GM23248 (cell line): ENCODE data around the gene PARVB. TPM values are rescaled to one million over a fixed set of nuclear protein-coding genes. Genes with fewer than 3 reads are reported as not detected.

Source experiments
- DNase-seq: peaks from one replicate; pipeline ENCODE4 v3.0.0-alpha.2; 2015
- H2AFZ ChIP-seq: fragments of 200-600 bp; sonication (generic); 2 replicates; pipeline ENCODE4 v1.6.1; 2016; ENCODE audit warnings: antibody characterized with exemption
- H3F3A ChIP-seq: fragments of 200-600 bp; sonication (generic); 2 replicates; pipeline ENCODE4 v1.6.1; 2016; ENCODE audit warnings: mild to moderate bottlenecking, antibody characterized with exemption, mixed run types; ENCODE audit not compliant: insufficient read depth
- H3K27ac ChIP-seq: fragments of 200-600 bp; sonication (generic); 2 replicates; pipeline ENCODE4 v1.5.1; 2016; ENCODE audit warnings: mild to moderate bottlenecking
- H3K27me3 ChIP-seq: fragments of 200-600 bp; sonication (generic); replicated peaks from 2 replicates; pipeline ENCODE4 v1.6.1; 2016; ENCODE audit warnings: mild to moderate bottlenecking; ENCODE audit not compliant: insufficient read depth
- H3K36me3 ChIP-seq: fragments of 200-600 bp; sonication (generic); 2 replicates; pipeline ENCODE4 v1.6.1; 2016; ENCODE audit warnings: low read depth, mild to moderate bottlenecking
- H3K4me1 ChIP-seq: fragments of 200-600 bp; sonication (generic); 2 replicates; pipeline ENCODE4 v1.6.1; 2016; ENCODE audit warnings: mild to moderate bottlenecking; ENCODE audit not compliant: insufficient read depth
- H3K4me2 ChIP-seq: fragments of 200-600 bp; sonication (generic); one replicate; pipeline ENCODE4 v1.6.1; 2016; ENCODE audit warnings: mild to moderate bottlenecking; ENCODE audit not compliant: unreplicated experiment
- H3K4me3 ChIP-seq: fragments of 200-600 bp; sonication (generic); 2 replicates; pipeline ENCODE4 v1.5.1; 2016; ENCODE audit warnings: mild to moderate bottlenecking
- H3K79me2 ChIP-seq: fragments of 200-600 bp; sonication (generic); 2 replicates; pipeline ENCODE4 v1.6.1; 2016; ENCODE audit warnings: mild to moderate bottlenecking; ENCODE audit not compliant: insufficient read depth
- H3K9ac ChIP-seq: fragments of 200-600 bp; sonication (generic); 2 replicates; pipeline ENCODE4 v1.6.1; 2016; ENCODE audit warnings: mild to moderate bottlenecking
- H3K9me2 ChIP-seq: fragments of 200-600 bp; sonication (generic); 2 replicates; pipeline ENCODE4 v1.6.1; 2016; ENCODE audit warnings: mixed run types, mild to moderate bottlenecking, moderate library complexity; ENCODE audit not compliant: insufficient read depth
- H3K9me3 ChIP-seq: fragments of 200-600 bp; sonication (generic); one replicate; pipeline ENCODE4 v1.6.1; 2017; ENCODE audit warnings: low read depth
- H4K20me1 ChIP-seq: fragments of 200-600 bp; sonication (generic); 2 replicates; pipeline ENCODE4 v1.6.0; 2016; ENCODE audit not compliant: insufficient read depth
- EZH2 ChIP-seq: fragments of 200-600 bp; sonication (generic); IDR thresholded peaks from 2 replicates; pipeline ENCODE4 v1.6.1; 2018; ENCODE audit warnings: antibody characterized with exemption, mild to moderate bottlenecking; ENCODE audit not compliant: insufficient read depth, poor library complexity, severe bottlenecking
- EZH2phosphoT487 ChIP-seq: fragments of 200-600 bp; sonication (generic); IDR thresholded peaks from 2 replicates; pipeline ENCODE4 v1.6.1; 2018; ENCODE audit warnings: antibody characterized with exemption, moderate library complexity, mild to moderate bottlenecking, low read depth; ENCODE audit not compliant: insufficient read depth
- WGBS, 2 experiments: methylation state at CpG; one replicate each; pipeline ENCODE4 v1.1.6; 2015 to 2017; ENCODE audit warnings: low lambda C conversion rate in 2 of 2, low coverage in 1 of 2; ENCODE audit errors: missing lambda C conversion rate in 2 of 2; 5-methylcytosine and 5-hydroxymethylcytosine counted together
- in situ Hi-C: fragments of 300-500 bp; cut with MboI; formaldehyde crosslinking; loops from 2 replicates; pipeline ENCODE4 v1.15.0; 2020
- polyA plus RNA-seq: library from polyadenylated mRNA; unstranded; fragments of >200 nt; fragmentation: Nextera tagmentation; extraction: Ambion mirVana; gene quantifications from 2 replicates; pipeline ENCODE4 v1.2.1, GENCODE V29; 2016
- total RNA-seq: library from RNA; depleted of rRNA; stranded (reverse); fragments of >200 nt; shearing (Covaris generic); gene quantifications from 2 replicates; pipeline ENCODE4 v1.2.3, GENCODE V29; 2014

The PARVB gene
- total and polyA plus RNA-seq, 2 experiments from 2014 or later = 52.6 to 141 TPM

GRCh38 chr22:44029069-44029468 lies 5.0 kb downstream of the PARVB start:
- Histone ChIP-seq H3K4me3 (no peak overlapping the region), H3K27ac (no peak overlapping the region), H2AFZ (no peak overlapping the region), H3K79me2 (peaks cover 85% of the 10 kb centered on the region), H3K9me3 (no peaks in the 10 kb centered on the region), H3K27me3 (no peaks in the 10 kb centered on the region), H3K4me1 (peaks cover 23% of the 10 kb centered on the region), H3K4me2 (no peak overlapping the region), H3F3A (peaks cover 32% of the 10 kb centered on the region), H3K9me2 (no peaks in the 10 kb centered on the region), H3K36me3 (no peaks in the 10 kb centered on the region), H4K20me1 (no peaks in the 10 kb centered on the region), H3K9ac (no peak overlapping the region)
- WGBS, 2 experiments = 91 to 92% methylated on average over 4 of the region's 4 CpGs
- in situ Hi-C loops = no loop called here
- TF ChIP-seq EZH2 = no peak
- TF ChIP-seq EZH2phosphoT487 = no peak
- no peak for DNase-seq

GRCh38 chr22:44030051-44030701 lies 6.1 kb downstream of the PARVB start:
- in situ Hi-C loops = no loop called here
- 93 to 94% methylated on average over 15 to 18 of the region's 18 CpGs for WGBS, 2 experiments
- DNase-seq = no peak

GRCh38 chr22:44030702-44031082 lies 6.6 kb downstream of the PARVB start:
- Histone ChIP-seq H4K20me1 (no peaks in the 10 kb centered on the region), H3K9me2 (no peaks in the 10 kb centered on the region), H3K9ac (no peak overlapping the region), H3K9me3 (no peaks in the 10 kb centered on the region), H2AFZ (no peak overlapping the region), H3K27me3 (no peaks in the 10 kb centered on the region), H3K4me2 (no peak overlapping the region), H3K4me3 (no peak overlapping the region), H3F3A (peaks cover 24% of the 10 kb centered on the region), H3K36me3 (no peaks in the 10 kb centered on the region), H3K79me2 (peaks cover 90% of the 10 kb centered on the region), H3K27ac (no peak overlapping the region), H3K4me1 (peaks cover 15% of the 10 kb centered on the region)
- no peak for DNase-seq
- in situ Hi-C loops = no loop called here
- no peak for TF ChIP-seq EZH2phosphoT487
- no peak for TF ChIP-seq EZH2
- 84 to 85% methylated on average over 8 of the region's 8 CpGs for WGBS, 2 experiments

More at GRCh38 chr22:44030051-44030701, 6.1 kb downstream of the PARVB start:
- Histone ChIP-seq H3K9me2 (no peaks in the 10 kb centered on the region), H3K79me2 (peaks cover 90% of the 10 kb centered on the region), H4K20me1 (no peaks in the 10 kb centered on the region), H3K36me3 (no peaks in the 10 kb centered on the region), H3K9me3 (no peaks in the 10 kb centered on the region), H3K4me3 (no peak overlapping the region), H3K4me1 (peaks cover 21% of the 10 kb centered on the region), H2AFZ (no peak overlapping the region), H3K4me2 (no peak overlapping the region), H3F3A (peaks cover 29% of the 10 kb centered on the region), H3K27me3 (no peaks in the 10 kb centered on the region), H3K27ac (no peak overlapping the region), H3K9ac (no peak overlapping the region)
- TF ChIP-seq EZH2 (no peak), EZH2phosphoT487 (no peak)

GRCh38 chr22:44031158-44031952 lies 7.3 kb downstream of the PARVB start:
- Histone ChIP-seq H3K36me3 (no peaks in the 10 kb centered on the region), H3K4me3 (no peak overlapping the region), H4K20me1 (no peaks in the 10 kb centered on the region), H3K4me1 (peaks cover 9% of the 10 kb centered on the region), H3K9ac (no peak overlapping the region), H3K9me3 (no peaks in the 10 kb centered on the region), H3K4me2 (no peak overlapping the region), H2AFZ (no peak overlapping the region), H3K27me3 (no peaks in the 10 kb centered on the region), H3K27ac (no peak overlapping the region), H3F3A (peaks cover 17% of the 10 kb centered on the region), H3K79me2 (peaks cover 94% of the 10 kb centered on the region), H3K9me2 (no peaks in the 10 kb centered on the region)
- WGBS, 2 experiments = 88 to 89% methylated on average over 21 of the region's 21 CpGs
- no peak for DNase-seq
- TF ChIP-seq EZH2phosphoT487 (no peak), EZH2 (no peak)
- in situ Hi-C loops = no loop called here
